Stimulated activated CD4-positive, alpha-beta T cell treated with anti-CD3 and anti-CD28 coated beads, Interleukin-15, amount 100 ng/mL, for 24 hours (primary cell): ENCODE measurements around the gene CCSER1.
"Not testable (repeated sequence)": the region's sequence is repeated elsewhere in the genome, so short reads cannot be mapped to it uniquely, and the experiment has no call there.

Experiments used
- DNase-seq: peaks from one replicate; pipeline ENCODE4 v3.0.0-alpha.2; 2020

The CCSER1 gene

DNA sequence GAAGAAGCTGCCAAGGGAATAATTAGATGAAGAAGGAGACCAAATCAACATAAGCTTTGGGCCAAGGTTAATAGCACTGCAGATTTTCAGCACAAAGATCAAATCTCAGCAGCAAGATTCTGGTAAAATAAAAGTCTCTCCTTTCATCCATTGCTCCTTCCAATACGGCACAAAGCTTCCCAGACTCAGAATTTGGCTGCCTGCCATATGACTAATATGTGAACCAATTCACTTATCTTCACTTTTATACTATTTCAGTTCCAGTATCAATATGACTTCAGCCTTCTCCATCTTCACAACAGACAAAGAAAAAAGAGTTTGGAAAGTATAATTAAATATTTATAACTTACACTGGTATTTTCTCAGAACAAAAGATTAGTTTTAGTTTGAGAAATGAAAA is 1198.3 kb downstream of the CCSER1 start:
- DNase-seq = no peak

DNA sequence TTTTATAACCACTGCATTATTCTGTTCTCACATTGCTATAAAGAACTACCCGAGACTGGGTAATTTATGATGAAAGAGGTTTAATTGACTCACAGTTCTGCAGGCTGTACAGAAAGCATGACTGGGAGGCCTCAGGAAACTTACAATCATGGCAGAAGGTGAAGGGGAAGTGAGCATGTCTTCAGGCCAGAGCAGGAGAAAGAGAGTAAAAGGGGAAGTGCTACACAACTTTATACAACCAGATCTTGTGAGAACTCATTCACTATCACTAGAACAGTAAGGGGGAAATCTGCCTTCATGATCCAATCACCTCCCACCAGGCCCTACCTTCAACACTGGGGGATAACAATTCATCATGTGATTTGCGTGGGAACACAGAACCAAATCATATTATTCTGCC is 1199.0 kb downstream of the CCSER1 start:
- not testable (repeated sequence) for DNase-seq

DNA sequence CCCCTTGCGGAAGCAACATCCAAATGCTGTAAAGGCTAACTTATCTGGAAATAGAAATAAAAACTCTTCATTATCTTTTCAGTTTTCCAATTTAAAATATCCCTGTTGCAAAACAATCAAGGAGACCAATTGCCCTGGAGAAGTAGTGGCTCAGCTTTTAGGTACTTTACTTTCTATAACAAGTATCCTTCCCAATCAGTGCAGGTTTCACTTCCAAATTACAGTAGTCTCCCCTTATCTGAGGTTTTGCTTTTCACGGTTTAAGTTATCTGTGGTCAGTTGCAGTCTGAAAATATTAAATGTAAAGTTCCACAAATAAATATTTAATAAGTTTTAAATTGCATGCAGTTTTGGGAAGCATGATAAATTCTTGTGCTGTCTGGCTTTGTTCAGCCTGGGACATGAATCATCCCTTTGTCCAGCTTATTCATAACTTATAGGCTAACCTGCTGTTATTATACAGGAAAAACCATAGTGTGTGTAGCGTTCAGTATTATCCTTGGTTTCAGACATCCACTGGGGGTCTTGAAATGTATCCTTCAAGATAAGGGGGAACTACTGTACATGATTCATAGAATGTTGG is 1203.5 kb downstream of the CCSER1 start:
- no peak for DNase-seq

DNA sequence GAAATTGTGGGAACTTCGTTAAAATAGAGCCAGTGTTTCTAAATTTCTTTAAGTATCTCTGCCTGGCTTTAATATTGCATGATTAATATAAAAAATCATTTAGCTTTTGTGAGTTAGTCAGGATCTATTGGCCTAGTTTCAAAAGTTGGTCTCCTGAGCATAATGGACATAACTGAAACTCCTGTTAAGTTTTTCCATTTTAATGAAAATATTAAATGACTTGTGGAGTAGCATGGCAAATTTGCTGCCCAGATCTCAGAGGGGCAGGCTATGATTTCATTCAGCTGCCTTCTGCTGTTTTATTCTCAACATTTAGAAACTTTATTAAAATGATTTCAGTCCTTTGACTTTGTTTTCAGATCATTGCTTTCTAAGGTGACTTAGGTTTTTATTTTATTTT is 1213.6 kb downstream of the CCSER1 start:
- no peak for DNase-seq

DNA sequence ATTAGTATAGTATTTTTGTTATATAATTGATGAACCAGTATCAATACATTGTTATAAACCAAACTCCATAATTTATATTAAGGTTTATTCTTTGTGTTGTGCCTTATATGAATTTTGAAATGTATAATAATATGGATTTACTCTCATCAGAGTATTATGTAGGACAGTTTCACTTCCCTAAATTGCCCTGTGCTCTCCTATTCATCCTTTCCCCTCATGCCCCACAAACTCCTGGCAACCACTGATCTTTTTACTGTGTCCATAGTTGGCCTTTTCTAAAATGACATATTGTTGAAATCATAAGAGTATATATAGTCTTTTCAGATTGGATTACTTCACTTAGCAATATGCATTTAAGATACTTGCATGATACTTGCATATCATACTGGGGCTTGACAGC is 1218.4 kb downstream of the CCSER1 start:
- no peak for DNase-seq

DNA sequence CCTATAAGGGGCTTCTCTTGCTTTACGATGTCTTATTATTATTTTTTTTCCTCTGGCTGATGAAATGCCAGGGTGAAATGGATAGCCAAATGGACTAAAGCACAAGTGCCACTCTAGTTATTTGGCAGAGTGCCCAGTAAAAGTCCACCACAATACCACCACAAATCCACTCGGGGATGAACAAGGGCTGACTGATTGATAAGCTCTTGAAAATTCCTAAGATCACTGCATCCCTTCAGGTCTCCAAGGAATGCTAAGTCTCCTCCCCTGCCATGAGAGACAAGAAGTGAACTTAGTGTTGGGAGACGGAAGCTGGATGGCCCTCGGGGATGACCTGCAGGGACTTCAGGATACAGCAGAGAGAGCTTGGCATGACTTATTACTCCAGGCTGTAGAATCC is 1229.3 kb downstream of the CCSER1 start:
- DNase-seq = not testable (repeated sequence)

DNA sequence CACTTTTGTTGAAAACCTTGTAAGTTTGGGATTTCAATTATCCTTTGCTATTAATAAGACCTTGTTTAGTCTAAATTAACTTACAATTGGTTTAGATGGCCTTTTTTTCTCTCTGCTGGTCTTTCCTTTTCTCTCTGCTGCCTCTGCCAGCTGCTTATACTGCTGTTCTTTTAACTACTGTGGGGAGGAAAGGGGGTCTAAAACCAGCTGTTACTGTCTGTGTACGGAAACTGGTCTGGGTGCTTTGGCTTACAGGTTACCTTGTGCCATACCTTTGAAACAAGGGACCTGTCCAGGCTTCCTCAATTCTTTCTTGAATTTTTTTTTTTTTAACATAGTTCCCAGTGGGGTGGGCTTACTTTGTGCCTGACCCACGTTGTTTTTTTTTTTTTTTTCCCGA is 1230.8 kb downstream of the CCSER1 start:
- not testable (repeated sequence) for DNase-seq

DNA sequence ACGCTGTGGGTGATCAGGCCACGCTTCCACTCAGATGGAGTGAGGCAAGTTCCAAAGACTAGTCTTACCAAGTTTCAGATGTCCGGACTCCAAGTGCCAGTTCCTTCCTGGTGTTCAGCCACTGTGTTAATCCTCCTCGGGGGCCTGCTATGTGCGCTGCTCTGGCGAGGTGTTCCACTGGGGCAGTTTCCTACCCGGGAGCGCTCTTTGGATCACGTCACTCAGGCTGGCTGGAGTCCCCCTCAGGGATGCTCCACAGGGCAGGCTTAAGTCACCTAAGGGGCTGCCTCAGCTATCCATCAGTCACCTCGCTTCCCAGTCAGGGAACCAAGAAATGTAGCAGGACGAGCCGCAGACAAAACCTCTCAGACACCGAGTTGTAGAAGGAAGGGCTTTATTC is 1231.4 kb downstream of the CCSER1 start:
- not testable (repeated sequence) for DNase-seq

DNA sequence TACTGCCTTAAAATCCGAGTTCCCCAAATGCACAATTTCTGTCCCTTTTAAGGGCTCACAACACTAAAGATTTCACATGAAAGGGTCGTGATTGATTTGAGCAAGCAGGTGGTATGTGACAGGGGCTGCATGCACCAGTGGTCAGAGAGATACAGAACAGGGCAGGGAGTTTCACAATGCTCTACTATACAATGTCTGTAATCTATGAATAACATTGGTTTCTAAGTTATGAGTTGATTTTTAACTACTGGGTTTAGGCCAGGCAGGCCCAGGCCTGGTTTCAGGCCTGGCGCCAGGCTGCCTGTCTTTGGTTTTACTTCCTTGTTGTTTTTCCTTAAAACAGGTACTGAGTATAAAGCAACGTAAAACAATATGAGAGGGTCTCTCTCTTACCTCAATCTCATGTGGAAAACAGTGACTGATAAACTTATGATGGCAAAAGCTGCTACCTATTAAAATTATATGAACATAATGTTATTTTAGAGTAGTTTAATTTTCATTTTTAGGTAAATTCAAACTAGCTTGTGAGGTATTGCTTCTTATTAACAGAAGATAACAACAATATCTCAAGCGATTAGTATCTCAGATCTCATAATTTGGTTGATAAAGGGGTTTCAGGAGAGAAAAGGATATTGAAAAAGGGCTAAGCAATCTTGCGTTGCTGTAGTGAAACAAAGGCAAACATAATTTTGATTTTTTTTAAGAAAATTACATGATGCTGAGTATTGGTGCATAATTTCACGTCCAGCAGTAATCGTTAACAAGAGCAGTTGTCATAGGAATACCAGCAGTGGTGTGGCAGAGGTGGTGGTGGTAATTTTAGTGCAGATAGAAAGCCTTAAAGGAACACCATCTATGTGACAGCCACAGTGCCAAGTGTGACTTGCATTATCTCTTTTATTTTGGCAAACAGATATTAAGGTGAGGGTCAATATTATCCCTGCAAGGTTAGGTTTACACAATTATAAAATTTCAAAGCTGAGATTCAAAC is 1232.1 kb downstream of the CCSER1 start:
- no peak for DNase-seq

DNA sequence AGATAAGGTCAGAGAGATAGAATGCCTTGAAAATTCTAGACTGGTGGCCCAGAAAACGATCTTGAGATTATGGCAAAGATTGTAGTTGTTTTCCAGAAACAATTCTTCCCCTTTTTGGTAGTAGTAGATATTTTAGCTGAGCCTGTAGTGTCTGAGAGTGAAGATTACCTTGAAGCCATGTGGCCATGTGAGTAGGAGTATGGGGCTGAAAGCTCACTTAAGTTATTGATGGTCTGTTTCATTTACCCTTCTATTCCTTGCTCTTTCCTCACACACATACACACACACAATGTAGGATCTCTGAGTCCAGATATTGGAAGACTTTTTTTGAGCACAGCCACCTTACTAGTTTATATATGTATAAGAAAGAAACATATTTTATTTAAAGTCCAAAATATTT is 1234.9 kb downstream of the CCSER1 start:
- DNase-seq = no peak

DNA sequence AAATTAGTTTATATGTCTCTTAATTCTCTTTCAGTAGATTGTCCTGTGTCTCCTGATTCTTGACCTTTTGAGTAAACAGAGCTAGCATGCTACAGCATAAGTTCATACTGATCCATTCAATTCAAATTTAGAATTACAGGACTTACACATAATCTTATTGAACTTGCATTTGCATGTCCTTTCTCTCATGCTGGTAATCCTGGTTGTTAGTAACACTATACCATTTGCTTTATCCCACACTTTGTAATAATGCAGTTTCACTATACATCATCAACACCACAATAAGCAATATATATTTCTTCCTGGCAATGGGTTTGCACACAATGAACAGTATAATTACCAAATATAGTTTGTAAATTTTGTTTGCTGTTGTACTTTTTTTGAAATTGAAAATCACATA is 1239.4 kb downstream of the CCSER1 start:
- DNase-seq = no peak

DNA sequence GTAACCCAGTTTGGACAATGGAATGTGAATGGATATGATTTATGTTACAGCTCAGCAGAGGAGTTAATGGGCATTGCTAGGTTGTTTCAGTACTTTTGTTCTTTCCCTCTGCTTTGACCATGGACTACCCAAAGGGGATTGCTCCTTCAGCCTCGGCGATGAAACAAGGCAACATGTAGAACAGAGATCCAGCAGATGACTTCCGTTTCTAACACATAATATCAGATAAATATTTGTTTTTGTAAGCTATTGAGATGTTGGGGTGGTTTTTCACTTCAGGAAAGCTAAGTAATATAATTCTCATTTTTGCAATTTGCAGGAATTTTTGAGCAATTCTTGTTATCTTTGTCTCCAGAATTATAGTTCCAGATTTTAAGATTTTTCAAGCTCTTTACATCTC is 1241.9 kb downstream of the CCSER1 start:
- DNase-seq = no peak

DNA sequence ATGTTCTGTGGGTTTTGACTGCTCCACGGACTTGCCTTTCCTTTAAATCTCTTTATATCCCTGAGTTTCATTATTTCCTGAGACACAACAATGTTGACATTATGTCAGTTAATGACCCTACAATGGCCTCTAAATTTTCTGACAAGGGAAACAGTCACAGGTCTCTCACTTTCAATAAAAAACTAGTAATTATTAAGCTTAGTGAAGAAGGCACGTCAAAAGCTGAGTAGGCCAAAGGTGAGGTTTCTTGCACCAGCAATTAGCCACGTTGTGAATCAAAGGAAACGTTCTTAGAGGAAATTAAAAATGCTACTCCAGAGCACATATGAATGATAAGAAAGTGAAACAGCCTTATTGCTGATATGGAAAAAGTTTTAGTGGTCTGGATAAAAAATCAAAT is 1246.4 kb downstream of the CCSER1 start:
- DNase-seq = no peak

DNA sequence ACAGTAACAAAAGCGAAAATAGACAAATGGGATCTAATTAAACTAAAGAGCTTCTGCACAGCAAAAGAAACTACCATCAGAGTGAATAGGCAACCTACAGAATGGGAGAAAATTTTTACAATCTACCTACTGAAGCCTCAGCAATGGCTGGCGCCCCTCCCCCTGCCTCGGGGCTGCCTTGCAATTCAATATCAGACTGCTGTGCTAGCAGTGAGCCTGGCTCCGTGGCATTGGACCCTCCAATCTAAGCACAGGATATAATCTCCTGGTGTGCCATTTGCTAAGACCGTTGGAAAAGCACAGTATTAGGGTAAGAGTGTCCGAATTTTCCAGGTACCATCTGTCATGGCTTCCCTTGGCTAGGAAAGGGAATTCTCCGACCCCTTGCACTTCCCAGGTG is 1278.2 kb downstream of the CCSER1 start:
- DNase-seq = not testable (repeated sequence)

DNA sequence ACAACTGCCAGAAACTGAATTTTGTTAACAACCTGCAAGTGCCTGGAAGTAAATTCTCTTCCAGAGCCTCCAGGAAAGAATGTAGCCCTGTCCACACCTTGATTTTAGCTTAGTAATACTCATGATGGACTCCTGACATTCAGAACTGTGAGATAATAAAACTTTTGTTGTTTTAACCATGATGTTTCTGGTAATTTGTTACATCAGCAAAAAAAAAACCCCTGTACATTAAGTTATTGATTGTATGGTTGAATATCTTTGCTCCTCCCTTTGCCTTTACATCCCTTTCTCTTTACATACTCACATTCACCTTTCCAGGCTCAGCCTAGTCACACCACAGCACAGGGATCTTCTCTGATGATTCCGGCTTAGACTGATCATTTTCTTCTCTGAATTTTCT is 1294.8 kb downstream of the CCSER1 start:
- DNase-seq = no peak

DNA sequence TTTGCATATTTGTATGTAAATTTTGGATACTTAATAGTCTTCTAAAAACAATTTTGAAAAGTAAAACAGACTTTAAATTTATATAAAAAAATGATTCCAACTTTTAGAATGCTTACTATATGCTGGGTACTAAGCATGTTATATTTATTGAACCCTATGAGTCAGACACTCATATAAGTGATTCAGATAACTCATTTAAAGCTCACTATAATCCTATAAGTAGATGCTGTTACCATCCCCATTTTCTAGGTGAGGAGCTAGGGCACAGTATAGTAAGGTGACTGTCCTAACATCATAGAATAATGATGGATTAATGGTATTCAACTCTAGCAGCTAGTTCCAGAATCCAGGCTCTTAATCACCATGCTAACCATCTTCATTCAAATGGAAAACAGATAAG is 1299.5 kb downstream of the CCSER1 start:
- no peak for DNase-seq

DNA sequence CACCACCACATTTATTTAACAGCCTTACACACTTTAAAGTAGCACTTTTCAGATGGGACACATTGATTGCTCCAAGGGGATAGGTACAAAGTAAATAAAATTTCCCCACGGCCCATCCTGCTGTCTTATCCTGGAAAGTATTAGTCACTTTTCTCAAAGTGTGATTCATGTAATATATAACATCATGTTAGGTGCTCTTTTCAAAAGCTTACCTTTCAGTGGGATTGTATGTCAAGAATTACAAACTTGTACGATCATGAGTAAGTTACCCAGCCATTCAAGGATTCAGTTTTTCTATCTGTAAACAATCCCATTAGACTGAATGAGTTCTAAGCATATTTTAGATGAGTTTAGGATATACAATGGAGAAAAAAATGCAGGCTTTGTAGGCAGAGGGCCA is 1300.0 kb downstream of the CCSER1 start:
- DNase-seq = no peak

DNA sequence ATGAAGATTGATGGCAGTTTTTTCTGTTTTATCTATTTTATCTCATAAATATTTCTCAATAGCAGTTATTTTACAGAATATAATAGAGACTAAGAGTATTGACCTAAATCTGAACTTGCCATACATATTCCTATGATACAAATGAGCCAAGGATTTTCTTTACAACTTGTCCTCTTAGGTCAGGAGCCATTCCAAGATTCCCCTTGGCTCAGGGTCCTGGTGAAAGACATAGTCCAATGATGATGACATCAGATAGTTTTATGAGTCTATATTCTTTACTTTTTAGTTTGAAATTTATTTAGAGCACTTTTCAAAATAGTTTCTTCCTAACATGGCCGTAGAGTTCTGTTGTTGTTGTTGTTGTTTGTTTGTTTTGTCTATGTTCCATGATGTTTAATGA is 1307.4 kb downstream of the CCSER1 start:
- DNase-seq = no peak

DNA sequence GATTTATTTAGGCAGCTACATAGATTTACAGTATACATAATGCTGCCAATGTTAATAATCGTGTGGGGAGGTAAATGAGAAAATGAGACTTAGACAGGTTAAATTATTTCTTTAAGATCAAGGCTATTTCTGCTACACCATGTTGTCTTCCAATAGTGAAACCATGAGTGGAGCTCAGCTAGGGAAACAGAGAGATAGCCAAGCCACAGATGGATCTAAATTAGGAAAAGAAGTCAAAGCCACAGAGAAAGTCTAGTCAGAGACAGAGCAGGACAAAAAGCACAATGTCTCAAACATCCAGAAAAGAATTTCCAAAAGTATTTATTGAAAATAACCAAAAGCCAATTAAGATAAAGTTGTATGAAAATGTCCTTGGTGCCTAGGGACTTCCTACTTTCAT is 1309.4 kb downstream of the CCSER1 start:
- DNase-seq = no peak

DNA sequence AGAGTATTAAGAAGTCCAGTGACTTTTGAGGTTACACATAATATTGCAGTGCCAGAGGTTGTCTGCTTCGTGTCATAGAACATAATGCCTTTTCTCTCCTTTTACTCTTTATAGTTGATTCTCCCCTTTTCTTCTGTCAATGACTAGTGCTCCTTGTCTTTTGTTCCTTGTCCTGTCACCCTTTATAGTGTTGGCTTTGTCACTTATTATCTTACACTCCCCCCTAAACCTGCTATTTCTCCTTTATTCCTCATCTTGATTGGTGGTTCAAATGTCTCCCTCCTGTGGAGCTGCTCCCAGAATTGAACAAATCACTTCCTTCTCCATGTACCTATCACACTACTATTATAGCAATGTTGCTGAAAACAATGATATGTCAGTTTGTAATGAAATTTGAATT is 1320.0 kb downstream of the CCSER1 start:
- no peak for DNase-seq

DNA sequence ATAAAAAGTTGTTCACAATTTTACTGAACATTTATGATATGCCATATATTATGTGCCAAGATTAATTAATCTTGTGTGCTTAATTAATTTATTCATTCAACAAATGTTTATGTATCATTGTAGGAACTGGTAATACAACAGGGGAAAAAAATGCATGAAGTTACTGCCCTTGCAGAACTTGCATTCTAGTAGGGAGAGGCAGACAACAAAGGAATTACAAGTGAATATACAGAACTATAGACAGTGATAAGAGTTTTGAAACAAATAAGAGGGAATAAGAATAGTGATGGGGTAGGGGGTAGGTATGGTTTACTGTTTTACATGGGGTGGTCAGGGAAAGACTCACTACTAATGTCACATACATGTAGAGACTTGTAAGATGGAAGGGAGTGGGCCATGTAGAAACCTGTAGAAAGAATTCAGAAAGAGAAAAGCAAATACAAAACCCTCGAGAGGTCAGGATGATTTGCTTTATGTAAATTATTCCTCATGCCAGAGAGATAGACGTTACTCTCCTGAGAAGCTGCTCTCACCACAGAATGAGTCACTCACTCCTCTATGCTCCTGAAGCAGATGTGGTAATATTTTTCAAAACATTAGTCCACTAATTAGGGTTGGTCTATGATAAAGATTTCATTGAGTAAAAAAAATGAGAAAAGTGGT is 1321.6 kb downstream of the CCSER1 start:
- DNase-seq = no peak

DNA sequence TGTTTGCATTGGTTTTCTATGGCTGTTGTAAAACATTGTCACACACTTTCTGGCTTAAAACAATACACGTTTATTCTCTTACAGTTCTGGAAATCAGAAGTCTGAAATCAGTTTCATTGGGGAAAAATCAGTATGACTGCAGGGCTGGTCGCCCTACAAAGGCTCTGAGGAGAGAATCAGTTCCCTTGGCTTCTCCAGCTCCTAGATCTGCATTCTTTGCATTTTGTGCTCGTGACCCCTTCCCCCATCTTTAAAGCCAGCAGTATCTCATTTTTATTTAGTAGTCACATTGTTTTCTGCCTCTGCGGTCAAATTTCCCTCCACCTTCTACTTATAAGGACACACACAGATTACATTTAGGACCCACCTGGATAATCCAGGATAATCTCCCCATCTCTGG is 1326.9 kb downstream of the CCSER1 start:
- DNase-seq = no peak

DNA sequence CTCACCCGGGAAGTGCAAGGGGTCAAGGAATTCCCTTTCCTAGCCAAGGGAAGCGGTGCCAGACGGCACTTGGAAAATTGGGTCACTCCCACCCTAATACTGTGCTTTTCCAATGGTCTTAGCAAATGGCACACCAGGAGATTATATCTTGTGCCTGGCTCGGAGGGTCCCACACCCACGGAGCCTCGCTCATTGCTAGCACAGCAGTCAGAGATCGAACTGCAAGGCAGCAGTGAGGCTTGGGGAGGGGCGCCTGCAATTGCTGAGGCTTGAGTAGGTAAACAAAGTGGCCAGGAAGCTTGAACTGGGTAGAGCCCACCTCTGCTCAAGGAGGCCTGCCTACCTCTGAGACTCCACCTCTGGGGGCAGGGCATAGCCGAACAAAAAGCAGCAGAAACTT is 1335.4 kb downstream of the CCSER1 start:
- DNase-seq = not testable (repeated sequence)

DNA sequence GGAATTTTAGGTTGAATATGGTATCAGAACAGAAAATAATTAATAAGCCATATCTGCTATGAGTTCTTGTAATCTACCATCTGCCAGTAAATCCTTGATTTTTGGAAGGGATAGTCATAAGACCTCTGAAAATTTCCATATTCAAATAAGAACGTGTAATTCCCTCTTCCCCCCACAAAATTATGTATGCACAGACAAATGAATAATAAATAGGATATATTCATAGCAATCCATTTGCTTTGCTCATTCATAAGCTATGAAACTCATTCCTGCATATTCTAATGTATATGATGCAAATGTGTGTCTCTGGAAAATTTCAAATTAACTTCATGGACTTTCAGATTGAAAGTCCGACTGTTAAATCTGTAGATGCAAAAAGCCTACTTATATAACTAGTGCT is 1343.5 kb downstream of the CCSER1 start:
- no peak for DNase-seq
